GM18519 (cell line): ENCODE data around the gene ITGAE.

Source experiments
- ATAC-seq: cut with Tn5 transposase; IDR thresholded peaks from one replicate; pipeline ENCODE4 v1.9.1; 2021; ENCODE audit warnings: mild to moderate bottlenecking, moderate library complexity; ENCODE audit not compliant: unreplicated experiment, low FRiP score

Gene ITGAE

GRCh38 chr17:3821101-3821500 is 20.1 kb upstream of the ITGAE start:
- ATAC-seq, result no peak

GRCh38 chr17:3818786-3819185 is 17.8 kb upstream of the ITGAE start:
- ATAC-seq, result no peak

- ATAC-seq, result no peak
Measured at GRCh38 chr17:3817851-3818605, 17.0 kb upstream of the ITGAE start.

- no peak for ATAC-seq
Measured at GRCh38 chr17:3815925-3816324, 14.9 kb upstream of the ITGAE start.

DNA sequence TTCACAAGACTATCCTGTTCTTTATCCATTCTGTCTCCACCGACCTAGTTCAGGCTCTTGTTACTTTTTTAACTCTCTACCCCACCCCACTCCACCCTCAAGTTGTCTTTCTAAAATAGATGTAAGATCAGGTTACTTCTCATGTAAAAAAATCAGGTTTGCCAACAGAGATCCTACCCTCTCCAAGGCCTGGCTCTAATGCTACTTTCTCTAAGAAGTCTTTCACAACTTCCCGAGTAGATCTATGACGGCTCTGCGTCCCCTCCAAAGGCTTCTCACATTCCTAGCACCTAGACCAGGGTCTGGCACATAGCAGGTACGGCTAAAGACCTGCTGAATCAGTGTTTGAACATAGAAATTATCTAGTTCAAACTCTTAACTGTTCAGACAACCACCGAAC is 14.1 kb upstream of the ITGAE start:
- ATAC-seq, result no peak

GRCh38 chr17:3814361-3814760 is 13.4 kb upstream of the ITGAE start:
- no peak for ATAC-seq

DNA sequence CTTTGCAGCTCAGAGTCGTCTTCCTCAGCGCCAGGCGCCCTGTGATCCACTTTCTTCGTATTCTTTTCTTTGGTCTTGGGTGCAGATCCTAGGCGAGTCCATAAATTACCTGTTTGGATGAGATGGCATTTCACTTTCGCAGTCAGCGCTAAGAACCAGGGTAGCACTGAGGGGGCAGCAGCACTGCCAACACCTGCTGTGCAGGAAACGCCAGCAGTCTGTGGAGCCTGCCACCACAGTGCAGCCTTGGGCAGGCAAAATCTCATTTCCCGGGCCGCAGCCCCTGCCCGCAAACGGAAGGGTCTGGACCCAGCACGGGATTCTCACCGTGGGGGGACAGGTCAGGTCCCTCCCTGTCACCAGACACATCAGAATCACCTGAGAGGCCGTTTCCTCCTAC is 12.2 kb upstream of the ITGAE start:
- no peak for ATAC-seq

- no peak for ATAC-seq
Measured at GRCh38 chr17:3812771-3813170, 11.8 kb upstream of the ITGAE start.

- no peak for ATAC-seq
Measured at GRCh38 chr17:3812284-3812683, 11.3 kb upstream of the ITGAE start.

DNA sequence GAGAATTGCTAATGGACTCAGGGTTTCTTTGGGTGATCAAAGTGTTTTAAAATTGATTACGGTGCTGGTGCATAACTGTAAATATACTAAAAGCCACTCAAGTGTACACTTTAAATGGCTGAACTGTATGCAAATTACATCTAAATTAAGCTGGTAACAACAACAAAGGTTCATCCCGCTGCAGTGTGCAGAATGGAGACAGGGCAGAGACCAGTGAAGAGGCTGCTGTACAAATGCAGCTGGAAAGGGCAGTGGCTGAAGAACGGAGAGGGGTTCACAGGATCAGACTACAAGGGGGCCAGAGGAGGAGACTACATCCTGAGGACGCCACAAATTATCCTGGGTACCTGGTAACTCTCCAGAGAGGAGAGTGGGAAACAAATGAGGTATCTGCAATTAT is 9.0 kb upstream of the ITGAE start:
- no peak for ATAC-seq

GRCh38 chr17:3809135-3809534 is 8.1 kb upstream of the ITGAE start:
- ATAC-seq, result no peak

GRCh38 chr17:3808701-3809100 is 7.7 kb upstream of the ITGAE start:
- no peak for ATAC-seq

- no peak for ATAC-seq
Measured at GRCh38 chr17:3805581-3805980, 4.6 kb upstream of the ITGAE start.

GRCh38 chr17:3804503-3804931 is 3.5 kb upstream of the ITGAE start:
- no peak for ATAC-seq

GRCh38 chr17:3803308-3803640 is 2.3 kb upstream of the ITGAE start:
- ATAC-seq, result no peak

DNA sequence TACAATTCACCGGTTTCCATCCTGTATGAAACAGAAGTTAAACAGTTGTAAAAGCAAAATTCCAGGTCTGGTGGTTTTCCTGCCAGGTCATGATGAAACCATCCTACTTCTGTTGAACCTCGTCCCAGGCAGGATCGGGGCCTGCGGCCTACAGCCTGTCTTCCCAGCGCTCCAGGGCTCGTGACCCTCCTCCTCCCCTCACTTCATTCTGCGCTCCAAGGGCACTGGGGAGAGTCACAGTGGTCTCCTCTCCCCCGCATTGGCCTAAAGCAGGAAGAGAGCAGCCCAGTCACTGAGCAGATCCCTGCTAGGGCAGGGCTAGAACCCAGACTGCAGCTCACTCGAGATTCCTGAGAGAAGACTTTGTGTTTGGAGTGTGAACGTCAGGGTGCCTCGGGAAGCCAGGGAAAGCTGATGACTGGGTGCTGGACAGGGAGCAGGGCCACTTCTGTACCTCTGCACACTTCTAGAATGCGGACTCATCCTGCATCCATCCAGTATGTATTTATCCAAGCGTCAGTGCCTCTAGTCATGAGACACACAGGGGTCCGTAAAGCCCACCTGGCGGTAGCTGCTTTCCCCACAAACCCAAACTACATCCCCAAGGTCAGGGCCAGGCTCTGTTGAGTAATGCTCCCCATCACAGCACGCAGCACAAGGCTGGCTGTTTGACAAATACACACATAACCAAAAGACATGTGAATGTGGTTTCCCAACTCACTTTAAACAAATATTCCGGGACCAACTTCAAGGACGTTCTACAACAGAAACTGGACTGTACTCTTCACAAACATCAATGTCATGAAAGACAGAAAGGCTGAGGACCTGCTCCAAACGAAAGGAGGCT is 1.7 kb upstream of the ITGAE start:
- ATAC-seq, result no peak

DNA sequence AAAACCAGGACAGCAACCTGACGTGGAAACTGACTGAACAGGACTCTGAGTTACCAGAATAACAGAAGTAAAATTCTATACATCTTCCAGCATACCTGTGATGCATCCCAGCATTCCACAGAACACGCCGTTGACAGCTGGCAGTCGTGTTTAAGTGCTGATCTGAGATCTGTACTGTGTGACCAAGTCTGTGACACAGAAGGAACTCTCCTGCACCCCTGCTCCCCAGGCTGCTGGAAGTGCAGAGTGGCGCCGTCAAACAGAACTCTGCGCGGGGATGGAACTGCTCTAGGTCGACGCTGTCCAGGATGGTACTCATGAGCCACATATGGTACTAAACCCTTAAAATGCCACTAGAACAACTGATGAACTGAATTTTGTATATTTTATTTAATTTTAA is 804 bp upstream of the ITGAE start:
- ATAC-seq, result no peak

GRCh38 chr17:3801347-3801746 is 359 bp upstream of the ITGAE start:
- no peak for ATAC-seq

DNA sequence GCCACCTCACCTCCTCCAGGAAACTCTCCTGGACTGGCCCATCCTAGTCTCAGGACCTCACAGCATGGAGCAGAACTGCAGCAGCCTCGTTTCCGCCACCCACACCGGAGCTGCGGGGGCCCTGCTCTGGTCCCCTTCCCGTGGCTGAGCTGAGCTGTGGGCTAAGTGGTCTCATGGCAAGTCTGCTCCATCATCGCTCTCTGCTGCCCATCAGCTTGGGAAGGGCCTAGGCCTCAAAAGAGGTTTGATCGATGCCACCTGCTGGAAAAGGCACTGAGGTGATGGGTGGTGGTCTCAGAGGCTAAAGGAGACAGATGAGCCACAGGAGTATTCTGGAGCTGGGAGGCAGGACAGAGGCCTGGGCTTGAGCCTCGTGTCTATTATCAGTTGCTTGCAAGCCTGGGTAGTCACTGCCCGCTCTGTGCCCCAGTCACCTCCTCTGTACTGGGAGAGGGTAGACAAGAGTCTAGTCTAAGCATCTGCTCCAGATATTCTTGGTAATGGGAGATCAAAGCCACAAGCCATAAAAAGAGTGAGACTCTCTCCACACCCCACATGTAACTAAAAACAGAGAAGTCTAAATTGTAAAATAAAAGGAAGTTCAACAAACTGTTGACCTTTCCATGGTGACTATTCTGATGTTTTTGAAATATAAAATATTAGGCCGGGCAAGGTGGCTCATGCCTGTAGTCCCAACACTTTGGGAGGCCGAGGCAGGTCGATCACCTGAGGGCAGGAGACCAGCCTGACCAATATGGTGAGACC is 1.6 kb downstream of the ITGAE start:
- ATAC-seq, result no peak

DNA sequence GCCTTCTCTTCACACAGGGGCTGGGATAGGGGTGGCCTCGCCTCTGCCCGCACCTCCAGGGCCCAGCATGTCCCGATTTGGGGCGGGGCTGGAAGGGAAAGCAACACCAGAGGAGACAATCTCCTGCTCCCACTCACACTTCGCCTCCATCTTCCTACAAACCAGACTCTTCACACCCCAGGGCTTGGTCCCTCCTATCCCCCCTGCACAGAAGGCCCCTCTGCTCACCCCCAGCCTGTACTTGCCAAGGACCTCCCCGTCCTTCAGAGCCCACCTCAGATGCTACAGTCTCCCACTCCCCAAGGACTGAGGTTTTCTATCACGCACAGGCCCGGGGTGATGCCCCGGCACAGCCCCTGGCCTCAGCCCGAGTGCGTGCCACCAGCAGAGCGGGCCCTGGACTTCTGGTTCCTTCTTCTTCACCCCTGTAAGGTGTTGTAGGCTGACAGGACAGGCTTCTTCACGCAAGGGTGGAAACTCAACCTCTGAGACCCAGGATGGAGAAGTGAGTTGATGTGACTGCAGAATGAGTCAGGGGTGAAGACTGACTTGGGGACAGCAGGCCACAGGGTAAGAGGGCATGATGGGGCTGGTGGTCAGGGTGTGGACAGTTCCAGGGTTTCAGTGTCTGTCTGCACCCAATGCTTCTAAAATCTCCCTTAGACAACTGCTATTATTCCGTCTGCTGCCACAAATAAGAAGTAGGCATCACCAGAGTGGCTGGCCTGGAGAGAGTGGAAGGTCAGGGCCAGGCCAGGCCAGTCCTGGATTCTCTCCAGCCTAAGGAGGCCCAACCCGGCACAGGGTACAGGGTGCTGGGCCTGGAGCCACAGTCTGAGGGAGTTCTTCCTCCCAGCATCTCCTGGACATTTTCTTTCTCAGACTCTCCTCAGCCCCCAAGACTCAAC is 2.5 kb downstream of the ITGAE start:
- no peak for ATAC-seq
